SK-N-MC (cell line): Measurements from ENCODE around the gene MAP1A.

Experiments
- EZH2 ChIP-seq: fragments of 200-600 bp; sonication (generic); IDR thresholded peaks from one replicate; pipeline ENCODE4 v1.6.1; 2017; ENCODE audit warnings: antibody characterized with exemption
- POLR2AphosphoS5 ChIP-seq: IDR thresholded peaks from 2 replicates; pipeline ENCODE4 v1.6.1; 2012; ENCODE audit warnings: mild to moderate bottlenecking, low read depth, low read length, borderline replicate concordance

DNA sequence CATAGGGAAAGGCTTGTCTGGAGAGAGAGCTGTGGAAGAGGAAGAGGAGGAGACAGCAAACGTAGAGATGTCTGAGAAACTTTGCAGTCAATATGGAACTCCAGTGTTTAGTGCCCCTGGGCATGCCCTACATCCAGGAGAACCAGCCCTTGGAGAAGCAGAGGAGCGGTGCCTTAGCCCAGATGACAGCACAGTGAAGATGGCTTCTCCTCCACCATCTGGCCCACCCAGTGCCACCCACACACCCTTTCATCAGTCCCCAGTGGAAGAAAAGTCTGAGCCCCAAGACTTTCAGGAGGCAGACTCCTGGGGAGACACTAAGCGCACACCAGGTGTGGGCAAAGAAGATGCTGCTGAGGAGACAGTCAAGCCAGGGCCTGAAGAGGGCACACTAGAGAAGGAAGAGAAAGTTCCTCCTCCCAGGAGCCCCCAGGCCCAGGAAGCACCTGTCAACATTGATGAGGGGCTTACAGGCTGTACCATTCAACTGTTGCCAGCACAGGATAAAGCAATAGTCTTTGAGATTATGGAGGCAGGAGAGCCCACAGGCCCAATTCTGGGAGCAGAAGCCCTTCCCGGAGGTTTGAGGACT lies 6.9 kb downstream of the MAP1A start:
- TF ChIP-seq EZH2 (no peak), POLR2AphosphoS5 (no peak)
